Muscle of leg (tissue), 11 donors: ENCODE data around the gene COPS9. TPM values are rescaled to one million over a fixed set of nuclear protein-coding genes. Genes with fewer than 3 reads are reported as not detected.

ENCODE experiments used
- DNase-seq: peaks from one replicate; pipeline ENCODE4 v3.0.0; 2013
- H3K27ac ChIP-seq: one replicate; pipeline ENCODE4 v1.5.1; 2013; ENCODE audit warnings: mild to moderate bottlenecking, low read length, control low read depth
- H3K27me3 ChIP-seq: one replicate; pipeline ENCODE4 v1.6.1; 2013; ENCODE audit warnings: low read length; ENCODE audit not compliant: control insufficient read depth, insufficient read depth
- H3K36me3 ChIP-seq: one replicate; pipeline ENCODE4 v1.6.1; 2013; ENCODE audit warnings: low read length; ENCODE audit not compliant: control insufficient read depth, insufficient read depth
- H3K4me1 ChIP-seq: one replicate; pipeline ENCODE4 v1.6.1; 2013; ENCODE audit warnings: low read length; ENCODE audit not compliant: control insufficient read depth, insufficient read depth
- H3K4me3 ChIP-seq: one replicate; pipeline ENCODE4 v1.5.1; 2013; ENCODE audit warnings: low read length, control low read depth
- H3K9me3 ChIP-seq: replicated peaks from 2 replicates; pipeline ENCODE4 v1.6.1; 2013; ENCODE audit warnings: low read depth, low read length; ENCODE audit not compliant: control insufficient read depth
- WGBS: methylation state at CpG from one replicate; pipeline ENCODE4 v1.1.5; 2013; ENCODE audit warnings: missing lambda C conversion rate; ENCODE audit not compliant: insufficient coverage; 5-methylcytosine and 5-hydroxymethylcytosine counted together
- polyA plus RNA-seq, 8 donors: library from polyadenylated mRNA; unstranded; fragments of 120-200 nt; gene quantifications; one replicate each; pipeline versions ENCODE4 v1.2.1 to v1.2.3, GENCODE V29; 2013; ENCODE audit warnings: inconsistent platforms in 1 of 8, low replicate concordance in 1 of 8; ENCODE audit not compliant: insufficient read length in 8 of 8, insufficient read depth in 1 of 8
- total RNA-seq: library from RNA; stranded (reverse); fragments of 120-200 nt; gene quantifications from one replicate; pipeline ENCODE4 v1.2.4, GENCODE V29; 2013

The COPS9 gene
- total and polyA plus RNA-seq, 9 donors, result 88.6 to 210 (median 108) TPM

DNA sequence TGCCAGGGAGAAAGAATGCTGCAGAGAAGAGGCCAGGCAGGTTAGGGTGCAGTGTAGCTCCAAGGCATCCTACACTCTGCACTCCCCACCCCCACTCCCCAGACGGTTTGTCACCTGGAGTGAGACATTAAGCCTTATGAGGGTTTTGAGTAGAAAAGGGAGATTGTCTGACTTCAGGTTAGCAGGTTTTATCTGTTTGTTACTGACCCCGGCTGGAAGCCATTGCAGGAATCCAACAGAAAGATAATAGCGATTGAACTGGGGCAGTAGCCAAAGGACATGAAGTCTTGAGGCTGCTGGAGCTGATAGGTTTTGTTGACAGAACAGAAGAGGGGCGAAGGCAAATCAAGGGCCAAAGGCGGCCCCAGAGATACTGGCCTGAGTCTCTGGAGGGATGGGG lies 46.8 kb downstream of the COPS9 start:
- Histone ChIP-seq H3K4me3 (no peak overlapping the region), H3K27me3 (peaks cover 6% of the 10 kb centered on the region), H3K9me3 (peaks cover 7% of the 10 kb centered on the region), H3K4me1 (no peaks in the 10 kb centered on the region), H3K27ac (no peak overlapping the region), H3K36me3 (no peaks in the 10 kb centered on the region)
- WGBS, result 92% methylated on average over 4 of the region's 5 CpGs
- DNase-seq, result no peak

DNA sequence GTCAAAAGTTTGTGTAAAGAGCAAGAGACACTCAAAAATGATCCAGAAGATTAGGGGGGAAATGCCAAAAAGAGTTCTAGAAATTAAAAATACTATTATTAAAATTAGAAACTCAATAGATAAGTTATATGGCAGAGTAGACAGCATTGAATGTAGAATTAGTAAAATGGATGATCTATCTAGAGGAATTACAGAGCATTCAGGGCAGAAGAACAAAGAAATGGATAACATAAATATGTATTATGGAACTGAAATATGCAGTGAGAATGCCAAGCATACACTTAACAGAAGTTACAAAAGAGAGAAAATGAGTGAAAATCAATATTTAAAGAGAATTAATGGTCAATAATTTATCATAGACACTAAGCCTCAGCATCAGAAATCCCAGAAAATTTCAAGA lies 49.5 kb downstream of the COPS9 start:
- Histone ChIP-seq H3K9me3 (peaks cover 7% of the 10 kb centered on the region), H3K4me3 (no peak overlapping the region), H3K36me3 (no peaks in the 10 kb centered on the region), H3K4me1 (no peaks in the 10 kb centered on the region), H3K27ac (no peak overlapping the region), H3K27me3 (peaks cover 8% of the 10 kb centered on the region)
- DNase-seq, result no peak

Other genes with a start within 250 kb of the COPS9 start
- 144 TPM for gene NDUFA10, start 111.0 kb downstream of the COPS9 start, total RNA-seq
- 100 to 1,000 TPM in 3 of 8 donors, 10 to 100 TPM in 5; 80.3 to 119 (median 97.5) TPM for gene NDUFA10, start 111.0 kb downstream of the COPS9 start, polyA plus RNA-seq
- not detected for gene OR6B2, start 105.9 kb downstream of the COPS9 start, total RNA-seq
- gene OR6B2, start 105.9 kb downstream of the COPS9 start, polyA plus RNA-seq, result not detected
- not detected for gene OR6B3, start 82.8 kb downstream of the COPS9 start, total RNA-seq
- not detected for gene OR6B3, start 82.8 kb downstream of the COPS9 start, polyA plus RNA-seq
- not detected for gene OTOS, start 4.4 kb upstream of the COPS9 start, total RNA-seq
- not detected for gene OTOS, start 4.4 kb upstream of the COPS9 start, polyA plus RNA-seq